GM12878 (cell line): Measurements from ENCODE around the gene SLC39A13. TPM values are rescaled to one million over a fixed set of nuclear protein-coding genes. Genes with fewer than 3 reads are reported as not detected.

Experiments used
- ATAC-seq: fragments of 200-7000 bp; cut with Tn5 transposase; 3 replicates; pipeline ENCODE4 v1.9.1; 2020; ENCODE audit warnings: mild to moderate bottlenecking, moderate library complexity
- BruUV-seq: library from RNA; stranded (reverse); fragments of 400-500 nt; replicated peaks from 2 replicates; lab custom pipeline; 2021; lab: Mats Ljungman, UMichigan
- CTCF ChIA-PET: fragments of 300-600 bp; sonication (Branson Sonifier 250); formaldehyde crosslinking; extraction: SDS; loops from one replicate; lab custom pipeline; 2021; ENCODE audit warnings: inconsistent platforms; lab: Yijun Ruan, JAX
- POLR2A ChIA-PET: fragments of 350-600 bp; formaldehyde crosslinking; extraction: SDS; loops from one replicate; lab custom pipeline; 2021; ENCODE audit warnings: inconsistent platforms; lab: Charles Lee
- RAD21 ChIA-PET: fragments of 300-600 bp; sonication (Branson Sonifier 250); formaldehyde crosslinking; loops from one replicate; lab custom pipeline; 2023; ENCODE audit warnings: antibody characterized with exemption; ENCODE audit not compliant: unreplicated experiment; lab: Charles Lee
- SMC1A ChIA-PET: fragments of 300-600 bp; sonication (Branson Sonifier 250); formaldehyde crosslinking; loops from one replicate; lab custom pipeline; 2023; ENCODE audit not compliant: unreplicated experiment, uncharacterized antibody; lab: Charles Lee
- DNase-seq: peaks from one replicate; pipeline ENCODE4 v3.0.0-alpha.2; 2011; ENCODE audit warnings: low read depth, low spot score
- FAIRE-seq: peaks from 3 replicates; lab custom pipeline; 2011; peaks lifted over from hg19 to GRCh38; lab: Jason Lieb, UNC
- H2AFZ ChIP-seq: 2 replicates; pipeline ENCODE4 v1.6.0; 2011; ENCODE audit warnings: low read depth, low read length, control low read depth; ENCODE audit not compliant: control insufficient read depth
- H3K27ac ChIP-seq: 2 replicates; pipeline ENCODE4 v1.5.1; 2011; ENCODE audit warnings: control low read depth; ENCODE audit not compliant: control insufficient read depth, insufficient read depth
- H3K27me3 ChIP-seq, 2 experiments: replicated peaks in 1 of 2; 2 replicates each; pipeline versions ENCODE4 v1.6.0 to v1.6.1; 2011; ENCODE audit warnings: low read length in 1 of 2; ENCODE audit not compliant: control insufficient read depth in 2 of 2, insufficient read depth in 2 of 2
- H3K36me3 ChIP-seq, 2 experiments: 2 replicates each; pipeline ENCODE4 v1.5.1; 2011; ENCODE audit warnings: low read length in 1 of 2; ENCODE audit not compliant: control insufficient read depth in 2 of 2, insufficient read depth in 2 of 2
- H3K4me1 ChIP-seq: 2 replicates; pipeline ENCODE4 v1.6.1; 2011; ENCODE audit warnings: mild to moderate bottlenecking, low read length, moderate library complexity, mixed read lengths; ENCODE audit not compliant: control insufficient read depth, insufficient read depth
- H3K4me2 ChIP-seq: 2 replicates; pipeline ENCODE4 v1.6.0; 2011; ENCODE audit warnings: control low read depth; ENCODE audit not compliant: control insufficient read depth, insufficient read depth
- H3K4me3 ChIP-seq: fragments of 200-600 bp; sonication (generic); 2 replicates; pipeline ENCODE4 v1.5.1; 2016
- H3K79me2 ChIP-seq: 2 replicates; pipeline ENCODE4 v1.6.0; 2011; ENCODE audit warnings: low read length; ENCODE audit not compliant: control insufficient read depth, insufficient read depth
- H3K9ac ChIP-seq: 2 replicates; pipeline ENCODE4 v1.8.0; 2011; ENCODE audit warnings: low read length, control low read depth, mixed read lengths; ENCODE audit not compliant: control insufficient read depth, insufficient read depth
- H3K9me3 ChIP-seq: replicated peaks from 3 replicates; pipeline ENCODE4 v1.5.1; 2011; ENCODE audit warnings: mild to moderate bottlenecking, low read length; ENCODE audit not compliant: control insufficient read depth, insufficient read depth
- H4K20me1 ChIP-seq: 2 replicates; pipeline ENCODE4 v1.6.0; 2011; ENCODE audit not compliant: control insufficient read depth, insufficient read depth
- CBX3 ChIP-seq: fragments of 200-600 bp; sonication (generic); IDR thresholded peaks from 2 replicates; pipeline ENCODE4 v1.6.1; 2016; ENCODE audit warnings: low read depth, borderline replicate concordance
- CREB1 ChIP-seq: IDR thresholded peaks from 2 replicates; pipeline ENCODE4 v1.6.1; 2012; ENCODE audit warnings: low read depth, mild to moderate bottlenecking, inconsistent platforms
- EZH2 ChIP-seq: IDR thresholded peaks from 2 replicates; pipeline ENCODE4 v1.6.1; 2012; ENCODE audit warnings: low read depth, mild to moderate bottlenecking, control low read depth, inconsistent platforms, low read length, borderline replicate concordance; ENCODE audit not compliant: control insufficient read depth
- JUND ChIP-seq: IDR thresholded peaks from 2 replicates; pipeline ENCODE4 v1.6.1; 2012; ENCODE audit warnings: low read depth, mild to moderate bottlenecking, low read length, improper control_type of control experiment, moderate library complexity
- NFYB ChIP-seq: IDR thresholded peaks from 2 replicates; pipeline ENCODE4 v1.6.1; 2011; ENCODE audit warnings: low read depth, mild to moderate bottlenecking, low read length, improper control_type of control experiment, moderate library complexity; ENCODE audit not compliant: insufficient read depth
- NKRF ChIP-seq: fragments of 450-650 bp; conservative IDR thresholded peaks from 2 replicates; pipeline ENCODE4 v1.6.1; 2017; ENCODE audit warnings: mild to moderate bottlenecking, moderate library complexity
- RAD51 ChIP-seq: fragments of 450-650 bp; IDR thresholded peaks from 2 replicates; pipeline ENCODE4 v1.6.1; 2016; ENCODE audit warnings: moderate library complexity, mild to moderate bottlenecking, inconsistent platforms
- SMAD5 ChIP-seq: IDR thresholded peaks from 2 replicates; pipeline ENCODE4 v1.6.1; 2016; ENCODE audit warnings: antibody characterized with exemption, low read depth
- SMC3 ChIP-seq: IDR thresholded peaks from 2 replicates; pipeline ENCODE4 v1.6.1; 2011; ENCODE audit warnings: low read length, improper control_type of control experiment, borderline replicate concordance
- TCF7 ChIP-seq: IDR thresholded peaks from 2 replicates; pipeline ENCODE4 v1.6.1; 2014; ENCODE audit warnings: antibody characterized with exemption, borderline replicate concordance
- ZNF384 ChIP-seq: IDR thresholded peaks from 2 replicates; pipeline ENCODE4 v1.6.1; 2012; ENCODE audit warnings: low read depth, mild to moderate bottlenecking, low read length, improper control_type of control experiment, borderline replicate concordance
- ZNF687 ChIP-seq: fragments of 450-650 bp; IDR thresholded peaks from 2 replicates; pipeline ENCODE4 v1.6.1; 2017; ENCODE audit warnings: mild to moderate bottlenecking, moderate library complexity
- ZZZ3 ChIP-seq: IDR thresholded peaks from 2 replicates; pipeline ENCODE4 v1.6.1; 2011; ENCODE audit warnings: low read depth; ENCODE audit not compliant: control insufficient read depth, insufficient read length
- WGBS: methylation state at CpG from one replicate; pipeline ENCODE4 v1.1.6; 2016; ENCODE audit warnings: low lambda C conversion rate; ENCODE audit not compliant: insufficient replicate concordance, insufficient coverage; ENCODE audit errors: missing lambda C conversion rate; 5-methylcytosine and 5-hydroxymethylcytosine counted together
- in situ Hi-C: fragments of 300-500 bp; cut with MboI; formaldehyde crosslinking; loops from 9 replicates; pipeline ENCODE4 v1.14.3; 2018; ENCODE audit warnings: mixed read lengths
- intact Hi-C: fragments of 100-400 bp; cut with micrococcal nuclease; formaldehyde crosslinking; loops from one replicate; pipeline ENCODE4 v1.14.2; 2022; ENCODE audit not compliant: unreplicated experiment
- polyA plus RNA-seq, 11 experiments: library from polyadenylated mRNA; depleted of rRNA in 4 of 11; unstranded in 6 of 11; stranded (reverse) in 5 of 11; fragments of >200 nt; fragmentation: Nextera tagmentation in 4 of 11; fragmentation: Illumina TruSeq in 1 of 11; extraction: Ambion mirVana in 4 of 11; extraction: Trizol in 1 of 11; gene quantifications; 1 replicate in 1 of 11; 2 replicates in 10 of 11; pipeline versions ENCODE4 v1.2.1 to v1.2.3, GENCODE V29; 2011 to 2016; ENCODE audit warnings: inconsistent platforms in 2 of 11, missing spikeins in 2 of 11, low read depth in 1 of 11
- total RNA-seq, 4 experiments: library from RNA; depleted of rRNA in 3 of 4; stranded (reverse); fragments of >200 nt in 3 of 4; fragmentation: Illumina TruSeq in 1 of 4; extraction: Trizol in 1 of 4; gene quantifications; 2 replicates each; pipeline versions ENCODE4 v1.2.1 to v1.2.3, GENCODE V29; 2013 to 2021

The SLC39A13 gene
- total and polyA plus RNA-seq, 10 of the 15 experiments (the other 5 are each of a cell fraction or from before 2014, with no cell fraction given): 0.23 to 19.8 (median 6.3) TPM

GRCh38 chr11:47435687-47436086, 27.3 kb downstream of the SLC39A13 start (continued):
- TF ChIP-seq ZNF687 (no peak), ZZZ3 (no peak), TCF7 (no peak)

DNA sequence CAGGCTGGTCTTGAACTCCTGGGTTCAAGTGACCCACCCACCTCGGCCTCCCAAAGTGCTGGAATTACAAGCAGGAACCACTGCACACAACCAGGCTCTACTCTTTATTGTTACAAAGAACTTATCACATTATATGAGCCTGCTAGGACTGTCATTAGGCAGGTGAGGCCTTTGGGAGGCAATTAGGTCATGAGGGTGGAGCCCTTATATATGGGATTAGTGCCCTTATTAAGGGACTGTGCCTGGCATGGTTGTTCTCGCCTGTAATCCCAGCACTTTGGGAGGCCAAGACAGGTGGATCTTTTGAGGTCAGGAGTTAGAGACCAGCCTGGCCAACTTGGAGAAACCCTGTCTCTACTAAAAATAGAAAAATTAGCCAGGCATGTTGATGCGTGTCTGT, 28.3 kb downstream of the SLC39A13 start:
- BruUV-seq: no TSS peak

More for the DNA sequence above, 28.3 kb downstream of the SLC39A13 start:
- in situ Hi-C loops: no loop called here
- TF ChIP-seq SMAD5 (no peak), JUND (no peak), NKRF (no peak), NFYB (no peak), CREB1 (no peak), ZNF384 (no peak), SMC3 (no peak), RAD51 (no peak), CBX3 (no peak), EZH2 (no peak)
- FAIRE-seq: no peak
- intact Hi-C loops: no loop called here
- Histone ChIP-seq H3K4me1 (no peaks in the 10 kb centered on the region), H2AFZ (no peak overlapping the region), H3K27ac (no peak overlapping the region), H3K4me3 (no peak overlapping the region), H3K79me2 (no peaks in the 10 kb centered on the region), H3K9ac (no peak overlapping the region), H3K27me3 (no peaks in the 10 kb centered on the region; a peak in 1 of 4 replicates), H4K20me1 (no peaks in the 10 kb centered on the region), H3K36me3 (no peaks in the 10 kb centered on the region), H3K9me3 (no peaks in the 10 kb centered on the region), H3K4me2 (no peak overlapping the region)
- ChIA-PET POLR2A (no interaction called here), RAD21 (no interaction called here), CTCF (no interaction called here), SMC1A (no interaction called here)
- 77% methylated on average over 3 of the region's 3 CpGs for WGBS
- no peak for ATAC-seq
- DNase-seq: no peak
